Measurements from ENCODE around the gene HDAC6. TPM values are rescaled to one million over a fixed set of nuclear protein-coding genes. Genes with fewer than 3 reads are reported as not detected.
A peak's percentile ranks its signal among the peaks of the same experiment; 100 is the strongest.

Gene HDAC6
- total and polyA plus RNA-seq, 4 donors = 39.7 to 90.8 (median 78.4) TPM

DNA sequence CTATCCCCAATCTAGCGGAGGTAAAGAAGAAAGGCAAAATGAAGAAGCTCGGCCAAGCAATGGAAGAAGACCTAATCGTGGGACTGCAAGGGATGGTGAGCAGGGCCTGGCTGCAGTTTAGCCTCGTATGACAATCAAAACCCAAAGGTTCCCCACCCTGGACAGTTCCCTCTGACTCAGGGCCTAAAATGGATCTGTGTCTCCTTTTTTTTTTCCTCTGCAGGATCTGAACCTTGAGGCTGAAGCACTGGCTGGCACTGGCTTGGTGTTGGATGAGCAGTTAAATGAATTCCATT is 986 bp downstream of the HDAC6 start:
- Histone ChIP-seq H3K27me3 (ENCODE audit: control insufficient read depth in 3 of 3, insufficient read depth in 3 of 3, low read length in 2 of 3) (no peaks in the 10 kb centered on the region), H3K9me3 (ENCODE audit: control insufficient read depth in 4 of 4, insufficient read depth in 3 of 4, low read length in 3 of 4) (peaks cover 0 to 11% (median 0%) of the 10 kb centered on the region in 4 donors), H3K36me3 (ENCODE audit: control insufficient read depth in 4 of 4, insufficient read depth in 4 of 4, low read length in 4 of 4) (peaks cover 0 to 9% (median 0%) of the 10 kb centered on the region in 4 donors), H3K4me3 (no peak overlapping the region), H3K27ac (ENCODE audit: low read depth in 1 of 2, low read length in 1 of 2) (peak overlapping the region; percentile 91 to 95), H3K9ac (ENCODE audit: insufficient read depth in 1 of 2, low read length in 2 of 2) (peak overlapping the region; percentile 72 to 80), H3K4me1 (ENCODE audit: control insufficient read depth in 5 of 5, insufficient read depth in 5 of 5, low read length in 5 of 5) (peaks cover 0 to 5% (median 0%) of the 10 kb centered on the region in 5 donors)
- WGBS, 2 donors = 48 to 61% methylated on average over 4 of the region's 4 CpGs
- TF ChIP-seq, protein P1, sequence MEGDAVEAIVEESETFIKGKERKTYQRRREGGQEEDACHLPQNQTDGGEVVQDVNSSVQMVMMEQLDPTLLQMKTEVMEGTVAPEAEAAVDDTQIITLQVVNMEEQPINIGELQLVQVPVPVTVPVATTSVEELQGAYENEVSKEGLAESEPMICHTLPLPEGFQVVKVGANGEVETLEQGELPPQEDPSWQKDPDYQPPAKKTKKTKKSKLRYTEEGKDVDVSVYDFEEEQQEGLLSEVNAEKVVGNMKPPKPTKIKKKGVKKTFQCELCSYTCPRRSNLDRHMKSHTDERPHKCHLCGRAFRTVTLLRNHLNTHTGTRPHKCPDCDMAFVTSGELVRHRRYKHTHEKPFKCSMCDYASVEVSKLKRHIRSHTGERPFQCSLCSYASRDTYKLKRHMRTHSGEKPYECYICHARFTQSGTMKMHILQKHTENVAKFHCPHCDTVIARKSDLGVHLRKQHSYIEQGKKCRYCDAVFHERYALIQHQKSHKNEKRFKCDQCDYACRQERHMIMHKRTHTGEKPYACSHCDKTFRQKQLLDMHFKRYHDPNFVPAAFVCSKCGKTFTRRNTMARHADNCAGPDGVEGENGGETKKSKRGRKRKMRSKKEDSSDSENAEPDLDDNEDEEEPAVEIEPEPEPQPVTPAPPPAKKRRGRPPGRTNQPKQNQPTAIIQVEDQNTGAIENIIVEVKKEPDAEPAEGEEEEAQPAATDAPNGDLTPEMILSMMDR (IDR thresholded peaks at IDR 0.05; ENCODE audit: control extremely low read depth, extremely low read depth) = no peak
- ATAC-seq (ENCODE audit: insufficient read depth, low FRiP score) = no peak
- DNase-seq = no peak

DNA sequence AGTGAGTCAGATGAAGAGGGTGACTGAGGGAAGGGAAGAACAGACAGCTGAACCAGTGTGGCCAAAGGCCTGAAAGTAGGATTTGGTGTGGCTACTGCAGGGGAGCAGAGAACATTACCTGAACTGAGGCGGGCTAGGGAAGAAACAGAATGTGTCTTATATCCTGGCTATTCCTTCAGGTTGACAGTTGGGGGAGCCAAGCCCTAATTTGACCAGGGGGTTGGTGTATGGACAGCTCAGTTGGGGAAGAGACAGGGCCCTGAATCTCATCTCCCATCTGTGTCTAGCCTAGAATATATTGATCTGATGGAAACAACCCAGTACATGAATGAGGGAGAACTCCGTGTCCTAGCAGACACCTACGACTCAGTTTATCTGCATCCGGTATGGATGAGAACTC is 4.2 kb downstream of the HDAC6 start:
- no peak for ATAC-seq (ENCODE audit: insufficient read depth, low FRiP score)
- H3K27ac ChIP-seq (ENCODE audit: low read depth in 1 of 2, low read length in 1 of 2) = no peak overlapping the region
- H3K9me3 ChIP-seq (ENCODE audit: control insufficient read depth in 4 of 4, insufficient read depth in 3 of 4, low read length in 3 of 4) = peaks cover 0 to 9% (median 0%) of the 10 kb centered on the region in 4 donors
- no peak for DNase-seq
- WGBS, 2 donors = 81 to 96% methylated on average over 4 of the region's 4 CpGs
- no peaks in the 10 kb centered on the region for H3K27me3 ChIP-seq (ENCODE audit: control insufficient read depth in 3 of 3, insufficient read depth in 3 of 3, low read length in 2 of 3)
- no peak overlapping the region for H3K9ac ChIP-seq (ENCODE audit: insufficient read depth in 1 of 2, low read length in 2 of 2)
- H3K4me3 ChIP-seq = no peak overlapping the region
- no peaks in the 10 kb centered on the region for H3K4me1 ChIP-seq (ENCODE audit: control insufficient read depth in 5 of 5, insufficient read depth in 5 of 5, low read length in 5 of 5)
- TF ChIP-seq, protein P1 (IDR thresholded peaks at IDR 0.05; ENCODE audit: control extremely low read depth, extremely low read depth) = no peak
- H3K36me3 ChIP-seq (ENCODE audit: control insufficient read depth in 4 of 4, insufficient read depth in 4 of 4, low read length in 4 of 4) = peaks cover 0 to 11% (median 0%) of the 10 kb centered on the region in 4 donors

DNA sequence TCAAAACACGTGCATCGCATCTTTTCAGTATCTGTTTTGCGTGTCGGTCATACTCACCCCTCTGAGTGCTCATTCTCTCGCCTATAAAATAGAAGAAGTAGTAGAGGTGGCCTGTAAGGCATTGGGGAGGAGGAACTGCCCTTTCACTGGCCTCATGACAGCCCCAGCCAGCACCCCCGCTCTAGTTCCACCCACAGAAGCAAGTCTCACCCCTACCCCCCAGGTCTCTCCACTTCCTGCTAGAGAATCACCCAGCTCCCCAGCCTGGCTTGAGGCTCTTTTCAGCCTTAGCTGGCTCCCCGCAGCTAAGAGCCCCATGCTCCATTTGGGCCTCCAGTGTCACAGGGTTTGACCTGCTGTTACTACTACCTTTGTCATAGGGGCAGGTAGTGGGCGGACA is 11.8 kb downstream of the HDAC6 start:
- Histone ChIP-seq H3K4me3 (no peak overlapping the region), H3K27me3 (ENCODE audit: control insufficient read depth in 3 of 3, insufficient read depth in 3 of 3, low read length in 2 of 3) (peaks cover 0 to 6% (median 0%) of the 10 kb centered on the region in 3 donors), H3K9me3 (ENCODE audit: control insufficient read depth in 4 of 4, insufficient read depth in 3 of 4, low read length in 3 of 4) (no peaks in the 10 kb centered on the region), H3K9ac (ENCODE audit: insufficient read depth in 1 of 2, low read length in 2 of 2) (no peak overlapping the region), H3K27ac (ENCODE audit: low read depth in 1 of 2, low read length in 1 of 2) (no peak overlapping the region), H3K4me1 (ENCODE audit: control insufficient read depth in 5 of 5, insufficient read depth in 5 of 5, low read length in 5 of 5) (no peaks in the 10 kb centered on the region), H3K36me3 (ENCODE audit: control insufficient read depth in 4 of 4, insufficient read depth in 4 of 4, low read length in 4 of 4) (peaks cover 3 to 23% (median 9%) of the 10 kb centered on the region in 4 donors)
- 81 to 87% methylated on average over 8 of the region's 8 CpGs for WGBS, 2 donors
- ATAC-seq (ENCODE audit: insufficient read depth, low FRiP score) (peak; percentile 28), DNase-seq (no peak)
- TF ChIP-seq, protein P1 (IDR thresholded peaks at IDR 0.05; ENCODE audit: control extremely low read depth, extremely low read depth) = no peak

DNA sequence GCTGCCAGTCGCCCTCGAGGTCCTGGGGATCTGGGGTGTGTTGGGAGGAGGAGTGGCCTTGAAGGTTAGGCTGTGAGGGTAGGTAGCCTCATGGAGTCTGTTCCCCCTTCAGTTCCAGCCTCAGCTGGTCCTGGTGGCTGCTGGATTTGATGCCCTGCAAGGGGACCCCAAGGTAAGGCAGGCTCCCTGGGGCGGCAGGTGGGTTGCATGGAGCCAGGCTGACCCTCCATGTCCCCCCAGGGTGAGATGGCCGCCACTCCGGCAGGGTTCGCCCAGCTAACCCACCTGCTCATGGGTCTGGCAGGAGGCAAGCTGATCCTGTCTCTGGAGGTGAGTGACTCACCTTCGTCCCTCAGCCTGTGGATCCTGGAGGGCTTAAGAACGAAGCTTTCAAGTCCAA is 12.9 kb downstream of the HDAC6 start:
- H3K27me3 ChIP-seq (ENCODE audit: control insufficient read depth in 3 of 3, insufficient read depth in 3 of 3, low read length in 2 of 3) = peaks cover 0 to 6% (median 0%) of the 10 kb centered on the region in 3 donors
- ATAC-seq (ENCODE audit: insufficient read depth, low FRiP score) = no peak
- peaks cover 3 to 23% (median 10%) of the 10 kb centered on the region in 4 donors for H3K36me3 ChIP-seq (ENCODE audit: control insufficient read depth in 4 of 4, insufficient read depth in 4 of 4, low read length in 4 of 4)
- 87 to 100% methylated on average over 3 to 8 of the region's 8 CpGs for WGBS, 2 donors
- H3K4me3 ChIP-seq = no peak overlapping the region
- H3K27ac ChIP-seq (ENCODE audit: low read depth in 1 of 2, low read length in 1 of 2) = no peak overlapping the region
- TF ChIP-seq, protein P1 (IDR thresholded peaks at IDR 0.05; ENCODE audit: control extremely low read depth, extremely low read depth) = no peak
- no peaks in the 10 kb centered on the region for H3K9me3 ChIP-seq (ENCODE audit: control insufficient read depth in 4 of 4, insufficient read depth in 3 of 4, low read length in 3 of 4)
- H3K9ac ChIP-seq (ENCODE audit: insufficient read depth in 1 of 2, low read length in 2 of 2) = no peak overlapping the region
- no peak for DNase-seq
- H3K4me1 ChIP-seq (ENCODE audit: control insufficient read depth in 5 of 5, insufficient read depth in 5 of 5, low read length in 5 of 5) = no peaks in the 10 kb centered on the region

All from lung (tissue), 12 donors.